Osteoblast (primary cell): ENCODE results near the gene BRF1. TPM values are rescaled to one million over a fixed set of nuclear protein-coding genes. Genes with fewer than 3 reads are reported as not detected.

Experiments
- DNase-seq: peaks from one replicate; pipeline ENCODE4 v3.0.0; 2011; ENCODE audit warnings: low spot score, mixed read lengths; ENCODE audit not compliant: insufficient read length; ENCODE audit errors: missing footprints
- H2AFZ ChIP-seq: 2 replicates; pipeline ENCODE4 v1.6.0; 2011; ENCODE audit warnings: mild to moderate bottlenecking, low read length
- H3K27ac ChIP-seq: 2 replicates; pipeline ENCODE4 v1.5.1; 2011; ENCODE audit warnings: mild to moderate bottlenecking, low read depth, low read length, moderate library complexity
- H3K27me3 ChIP-seq: 2 replicates; pipeline ENCODE4 v1.6.0; 2012; ENCODE audit warnings: mild to moderate bottlenecking, control low read depth, inconsistent platforms, low read length, moderate library complexity; ENCODE audit not compliant: insufficient read depth
- H3K36me3 ChIP-seq: 2 replicates; pipeline ENCODE4 v1.5.1; 2011; ENCODE audit warnings: mild to moderate bottlenecking, low read length, control low read depth, moderate library complexity; ENCODE audit not compliant: insufficient read depth
- H3K4me1 ChIP-seq: 2 replicates; pipeline ENCODE4 v1.5.1; 2011; ENCODE audit warnings: mild to moderate bottlenecking, low read length, control low read depth, moderate library complexity; ENCODE audit not compliant: insufficient read depth
- H3K4me2 ChIP-seq: 2 replicates; pipeline ENCODE4 v1.6.0; 2011; ENCODE audit warnings: mild to moderate bottlenecking, low read length; ENCODE audit not compliant: insufficient read depth
- H3K4me3 ChIP-seq: fragments of 200-600 bp; sonication (generic); 3 replicates; pipeline ENCODE4 v1.5.1; 2012; ENCODE audit warnings: mild to moderate bottlenecking, low read length, inconsistent platforms; ENCODE audit not compliant: insufficient read depth
- H3K79me2 ChIP-seq: 2 replicates; pipeline ENCODE4 v1.6.0; 2012; ENCODE audit warnings: mild to moderate bottlenecking, low read length, control low read depth, inconsistent platforms; ENCODE audit not compliant: insufficient read depth
- H3K9me3 ChIP-seq: 2 replicates; pipeline ENCODE4 v1.5.1; 2011; ENCODE audit warnings: low read depth, low read length, control low read depth
- H4K20me1 ChIP-seq: 2 replicates; pipeline ENCODE4 v1.6.0; 2012; ENCODE audit warnings: mild to moderate bottlenecking, low read length, control low read depth; ENCODE audit not compliant: insufficient read depth
- CTCF ChIP-seq: IDR thresholded peaks from 2 replicates; pipeline ENCODE4 v1.5.1; 2011; ENCODE audit warnings: mild to moderate bottlenecking, low read depth, low read length, moderate library complexity; ENCODE audit errors: extremely low read depth
- total RNA-seq: library from RNA; depleted of rRNA; stranded (reverse); fragments of >200 nt; gene quantifications from 2 replicates; pipeline ENCODE4 v1.2.3, GENCODE V29; 2012

Gene BRF1
- total RNA-seq, 1 donor = 34.4 TPM

- Histone ChIP-seq H3K4me2 (no peak overlapping the region), H2AFZ (no peak overlapping the region), H4K20me1 (no peaks in the 10 kb centered on the region), H3K27me3 (no peaks in the 10 kb centered on the region), H3K4me1 (no peaks in the 10 kb centered on the region), H3K9me3 (no peaks in the 10 kb centered on the region), H3K36me3 (no peaks in the 10 kb centered on the region), H3K79me2 (no peaks in the 10 kb centered on the region), H3K4me3 (no peak overlapping the region), H3K27ac (no peak overlapping the region)
- TF ChIP-seq CTCF = no peak
- DNase-seq = no peak
Observed at GRCh38 chr14:105223260-105223659, 77.5 kb downstream of the BRF1 start.

GRCh38 chr14:105221598-105222178 lies 79.1 kb downstream of the BRF1 start:
- Histone ChIP-seq H2AFZ (no peak overlapping the region), H3K9me3 (no peaks in the 10 kb centered on the region)

GRCh38 chr14:105220699-105221597 lies 79.9 kb downstream of the BRF1 start:
- no peak overlapping the region for H3K27ac ChIP-seq
- no peak overlapping the region for H2AFZ ChIP-seq
- no peak overlapping the region for H3K4me3 ChIP-seq
- no peaks in the 10 kb centered on the region for H3K27me3 ChIP-seq
- H3K4me2 ChIP-seq = no peak overlapping the region
- H3K36me3 ChIP-seq = no peaks in the 10 kb centered on the region
- no peaks in the 10 kb centered on the region for H3K4me1 ChIP-seq
- TF ChIP-seq CTCF = no peak
- no peaks in the 10 kb centered on the region for H3K79me2 ChIP-seq
- H3K9me3 ChIP-seq = no peaks in the 10 kb centered on the region
- H4K20me1 ChIP-seq = peaks cover 5% of the 10 kb centered on the region
- DNase-seq = no peak

More at GRCh38 chr14:105221598-105222178, 79.1 kb downstream of the BRF1 start:
- Histone ChIP-seq H3K4me1 (no peaks in the 10 kb centered on the region), H3K27me3 (no peaks in the 10 kb centered on the region), H4K20me1 (no peaks in the 10 kb centered on the region), H3K79me2 (no peaks in the 10 kb centered on the region), H3K4me3 (no peak overlapping the region), H3K27ac (no peak overlapping the region), H3K36me3 (no peaks in the 10 kb centered on the region), H3K4me2 (no peak overlapping the region)
- TF ChIP-seq CTCF = no peak
- DNase-seq = no peak

GRCh38 chr14:105219753-105220152 lies 81.0 kb downstream of the BRF1 start:
- no peaks in the 10 kb centered on the region for H3K27me3 ChIP-seq
- H3K4me3 ChIP-seq = no peak overlapping the region
- H3K4me1 ChIP-seq = no peaks in the 10 kb centered on the region
- H3K79me2 ChIP-seq = no peaks in the 10 kb centered on the region
- no peak overlapping the region for H3K4me2 ChIP-seq
- DNase-seq = no peak
- H3K27ac ChIP-seq = no peak overlapping the region
- no peak for TF ChIP-seq CTCF
- H3K9me3 ChIP-seq = no peaks in the 10 kb centered on the region
- no peaks in the 10 kb centered on the region for H3K36me3 ChIP-seq
- no peak overlapping the region for H2AFZ ChIP-seq
- peaks cover 14% of the 10 kb centered on the region for H4K20me1 ChIP-seq
